LNCaP clone FGC (cell line): ENCODE measurements around the gene MMP1.
A peak's percentile ranks its signal among the peaks of the same experiment; 100 is the strongest.

ENCODE experiments used
- DNase-seq: peaks from one replicate; pipeline ENCODE4 v3.0.0-alpha.2; 2011; ENCODE audit warnings: low read depth
- H3K4me3 ChIP-seq: 2 replicates; pipeline ENCODE4 v1.5.1; 2011; ENCODE audit warnings: mild to moderate bottlenecking, low read depth, low read length, control low read depth
- TF ChIP-seq, protein P1 (sequence below): IDR thresholded peaks from 2 replicates; pipeline ENCODE4 v1.5.1; 2012; ENCODE audit warnings: mild to moderate bottlenecking; ENCODE audit not compliant: control insufficient read depth, insufficient read depth; ENCODE audit errors: extremely low read depth

MMP1 gene

GRCh38 chr11:102793677-102794290, 4.2 kb downstream of the MMP1 start:
- H3K4me3 ChIP-seq, result no peak overlapping the region
- DNase-seq, result peak; percentile 81
- TF ChIP-seq, protein P1, sequence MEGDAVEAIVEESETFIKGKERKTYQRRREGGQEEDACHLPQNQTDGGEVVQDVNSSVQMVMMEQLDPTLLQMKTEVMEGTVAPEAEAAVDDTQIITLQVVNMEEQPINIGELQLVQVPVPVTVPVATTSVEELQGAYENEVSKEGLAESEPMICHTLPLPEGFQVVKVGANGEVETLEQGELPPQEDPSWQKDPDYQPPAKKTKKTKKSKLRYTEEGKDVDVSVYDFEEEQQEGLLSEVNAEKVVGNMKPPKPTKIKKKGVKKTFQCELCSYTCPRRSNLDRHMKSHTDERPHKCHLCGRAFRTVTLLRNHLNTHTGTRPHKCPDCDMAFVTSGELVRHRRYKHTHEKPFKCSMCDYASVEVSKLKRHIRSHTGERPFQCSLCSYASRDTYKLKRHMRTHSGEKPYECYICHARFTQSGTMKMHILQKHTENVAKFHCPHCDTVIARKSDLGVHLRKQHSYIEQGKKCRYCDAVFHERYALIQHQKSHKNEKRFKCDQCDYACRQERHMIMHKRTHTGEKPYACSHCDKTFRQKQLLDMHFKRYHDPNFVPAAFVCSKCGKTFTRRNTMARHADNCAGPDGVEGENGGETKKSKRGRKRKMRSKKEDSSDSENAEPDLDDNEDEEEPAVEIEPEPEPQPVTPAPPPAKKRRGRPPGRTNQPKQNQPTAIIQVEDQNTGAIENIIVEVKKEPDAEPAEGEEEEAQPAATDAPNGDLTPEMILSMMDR, result no peak

- TF ChIP-seq, protein P1, result no peak
- H3K4me3 ChIP-seq, result no peak overlapping the region
- DNase-seq, result no peak
Observed at GRCh38 chr11:102792604-102793003, 5.4 kb downstream of the MMP1 start.

GRCh38 chr11:102791271-102792036, 6.5 kb downstream of the MMP1 start:
- no peak overlapping the region for H3K4me3 ChIP-seq
- no peak for DNase-seq
- TF ChIP-seq, protein P1, result no peak

DNA sequence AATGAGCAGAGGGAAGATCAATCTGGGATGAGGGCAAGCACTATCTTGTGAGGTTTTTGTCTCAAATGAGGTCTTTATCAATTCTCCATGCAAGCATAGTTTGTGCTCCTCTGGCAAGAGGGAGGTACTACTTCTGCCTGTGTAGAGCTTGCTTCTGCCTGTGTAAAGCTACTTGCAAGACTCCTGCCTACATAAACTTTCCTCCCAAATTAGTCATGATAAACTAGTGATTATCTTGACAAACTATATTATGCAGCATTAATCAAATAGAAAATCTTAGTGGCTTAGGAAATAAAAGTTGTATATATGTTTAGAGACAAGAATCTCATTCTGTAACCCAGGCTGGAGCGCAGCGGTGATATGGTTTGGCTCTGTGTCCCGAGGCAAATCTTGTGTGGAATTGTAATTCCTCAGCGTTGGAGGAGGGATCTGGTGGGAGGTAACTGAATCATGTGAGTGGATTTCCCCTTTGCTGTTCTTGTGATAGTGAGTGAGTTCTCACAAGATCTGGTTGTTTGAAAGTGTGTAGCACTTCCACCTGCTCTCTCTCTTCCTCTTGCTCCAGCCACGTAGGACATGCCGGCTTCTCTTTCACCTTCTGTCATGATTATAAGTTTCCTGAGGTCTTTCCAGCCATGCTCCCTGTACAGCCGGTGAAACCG, 9.5 kb downstream of the MMP1 start:
- H3K4me3 ChIP-seq, result no peak overlapping the region
- no peak for DNase-seq
- TF ChIP-seq, protein P1, result no peak

DNA sequence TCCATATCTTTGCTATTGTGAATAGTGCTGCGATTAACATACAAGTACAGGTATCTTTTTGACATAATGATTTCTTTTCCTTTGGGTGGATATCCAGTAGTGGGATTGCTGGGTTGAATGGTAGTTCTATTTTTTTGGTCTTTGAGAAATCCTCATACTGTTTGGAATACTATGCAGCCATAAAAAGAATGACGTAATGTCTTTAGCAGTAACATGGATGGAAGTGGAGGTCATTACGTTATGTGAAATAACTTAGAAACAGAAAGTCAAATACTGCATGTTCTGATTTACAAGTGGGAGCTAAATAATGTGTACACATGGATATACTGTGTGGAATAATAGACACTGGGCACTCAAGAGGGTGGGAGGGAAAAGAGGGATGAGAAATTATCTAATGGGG, 13.6 kb downstream of the MMP1 start:
- TF ChIP-seq, protein P1, result no peak
- no peak overlapping the region for H3K4me3 ChIP-seq
- DNase-seq, result no peak

GRCh38 chr11:102783720-102784119, 14.2 kb downstream of the MMP1 start:
- H3K4me3 ChIP-seq, result no peak overlapping the region
- DNase-seq, result peak; percentile 96
- TF ChIP-seq, protein P1, result no peak
